HCT116 (cell line): ENCODE measurements around the gene PAXIP1. TPM values are rescaled to one million over a fixed set of nuclear protein-coding genes. Genes with fewer than 3 reads are reported as not detected.

ENCODE experiments used
- ATAC-seq: fragments of 200-7000 bp; cut with Tn5 transposase; 2 replicates; pipeline ENCODE4 v1.9.1; 2020; ENCODE audit warnings: mild to moderate bottlenecking, moderate library complexity
- BruUV-seq: library from RNA; stranded (reverse); fragments of 400-500 nt; replicated peaks from 2 replicates; lab custom pipeline; 2021; lab: Mats Ljungman, UMichigan
- CTCF ChIA-PET: fragments of 300-600 bp; sonication (Branson Sonifier 250); formaldehyde crosslinking; loops from one replicate; lab custom pipeline; 2021; ENCODE audit warnings: antibody characterized with exemption; lab: Charles Lee
- POLR2A ChIA-PET: fragments of 300-600, 350-600 bp; sonication (Branson Sonifier 250); formaldehyde crosslinking; loops from one replicate; lab custom pipeline; 2021; ENCODE audit warnings: antibody characterized with exemption; lab: Charles Lee
- RAD21 ChIA-PET, 2 experiments: fragments of 300-600 bp; sonication (Branson Sonifier 250); formaldehyde crosslinking; loops; one replicate each; lab custom pipeline; 2023; ENCODE audit warnings: low total read pairs in 2 of 2; ENCODE audit not compliant: uncharacterized antibody in 2 of 2, unreplicated experiment in 2 of 2, low non-redundant PET in 1 of 2; lab: Charles Lee
- DNase-seq: peaks from one replicate; pipeline ENCODE4 v3.0.0-alpha.2; 2010; ENCODE audit warnings: low read depth, low spot score
- H2AFZ ChIP-seq: fragments of 200-600 bp; shearing (Covaris generic), sonication (generic); 2 replicates; pipeline ENCODE4 v1.6.1; 2017; ENCODE audit warnings: low read depth, mixed run types, mixed read lengths, antibody characterized with exemption, low read length; ENCODE audit not compliant: poor library complexity, severe bottlenecking
- H3K27ac ChIP-seq: 2 replicates; pipeline ENCODE4 v1.5.1; 2012; ENCODE audit warnings: low read depth, low read length
- H3K27me3 ChIP-seq: fragments of 200-600 bp; sonication (generic); 2 replicates; pipeline ENCODE4 v1.6.1; 2016; ENCODE audit warnings: mixed run types, low read length, mixed read lengths; ENCODE audit not compliant: insufficient read depth
- H3K36me3 ChIP-seq, 2 experiments: fragments of 200-500 bp in 1 of 2; fragments of 200-600 bp in 1 of 2; sonication (Bioruptor generic) in 1 of 2; sonication (generic) in 1 of 2; 2 replicates each; pipeline versions ENCODE4 v1.5.1 to v1.6.1; 2014 to 2016; ENCODE audit warnings: low read length in 2 of 2, inconsistent platforms in 1 of 2, mixed read lengths in 1 of 2, mixed run types in 1 of 2; ENCODE audit not compliant: insufficient read depth in 2 of 2, control insufficient read depth in 1 of 2
- H3K4me1 ChIP-seq, 2 experiments: fragments of 200-600 bp in 1 of 2; sonication (generic) in 1 of 2; 2 replicates each; pipeline versions ENCODE4 v1.5.1 to v1.6.1; 2012 to 2017; ENCODE audit warnings: low read length in 2 of 2, inconsistent platforms in 1 of 2, mild to moderate bottlenecking in 1 of 2, mixed read lengths in 1 of 2, mixed run types in 1 of 2, moderate library complexity in 1 of 2; ENCODE audit not compliant: insufficient read depth in 2 of 2, control insufficient read depth in 1 of 2
- H3K4me2 ChIP-seq: fragments of 200-600 bp; sonication (generic); 2 replicates; pipeline ENCODE4 v1.6.1; 2017; ENCODE audit warnings: mixed run types, low read length, mixed read lengths
- H3K4me3 ChIP-seq, 2 experiments: fragments of 200-600 bp in 1 of 2; sonication (generic) in 1 of 2; replicated peaks in 1 of 2; 2 replicates each; pipeline ENCODE4 v1.5.1; 2011 to 2016; ENCODE audit warnings: low read length in 2 of 2, control low read depth in 1 of 2, low read depth in 1 of 2, mild to moderate bottlenecking in 1 of 2, mixed read lengths in 1 of 2, mixed run types in 1 of 2
- H3K79me2 ChIP-seq: fragments of 200-600 bp; sonication (generic); 2 replicates; pipeline ENCODE4 v1.6.1; 2017; ENCODE audit warnings: mild to moderate bottlenecking, mixed run types, low read length, moderate library complexity, mixed read lengths; ENCODE audit not compliant: insufficient read depth
- H3K9ac ChIP-seq: fragments of 200-600 bp; sonication (generic); 2 replicates; pipeline ENCODE4 v1.6.1; 2016; ENCODE audit warnings: low read length, mixed read lengths
- H3K9me2 ChIP-seq: fragments of 200-600 bp; sonication (generic), shearing (Covaris generic); 2 replicates; pipeline ENCODE4 v1.6.1; 2017; ENCODE audit warnings: mixed run types, mild to moderate bottlenecking, moderate library complexity; ENCODE audit not compliant: insufficient read depth
- H3K9me3 ChIP-seq, 2 experiments: fragments of 200-500 bp in 1 of 2; fragments of 200-600 bp in 1 of 2; sonication (Bioruptor generic) in 1 of 2; sonication (generic) in 1 of 2; 2 replicates each; pipeline ENCODE4 v1.6.1; 2014 to 2017; ENCODE audit warnings: low read length in 2 of 2, mixed read lengths in 2 of 2, inconsistent platforms in 1 of 2, low read depth in 1 of 2, mild to moderate bottlenecking in 1 of 2, mixed run types in 1 of 2, moderate library complexity in 1 of 2; ENCODE audit not compliant: control insufficient read depth in 1 of 2, insufficient read depth in 1 of 2
- H4K20me1 ChIP-seq: fragments of 200-600 bp; sonication (generic), shearing (Covaris generic); 2 replicates; pipeline ENCODE4 v1.6.1; 2017; ENCODE audit warnings: mixed run types, mild to moderate bottlenecking, moderate library complexity; ENCODE audit not compliant: insufficient read depth
- REST ChIP-seq: IDR thresholded peaks from 2 replicates; pipeline ENCODE4 v1.6.1; 2012; ENCODE audit warnings: low read depth
- YY1 ChIP-seq: IDR thresholded peaks from 2 replicates; pipeline ENCODE4 v1.6.1; 2011; ENCODE audit warnings: low read length, low read depth, moderate library complexity, mild to moderate bottlenecking; ENCODE audit not compliant: insufficient replicate concordance; ENCODE audit errors: extremely low read depth
- ZBTB33 ChIP-seq: IDR thresholded peaks from 2 replicates; pipeline ENCODE4 v1.6.1; 2011; ENCODE audit warnings: mild to moderate bottlenecking, low read length, moderate library complexity; ENCODE audit not compliant: insufficient replicate concordance; ENCODE audit errors: extremely low read depth
- intact Hi-C: fragments of 100-400 bp; cut with micrococcal nuclease; formaldehyde crosslinking; loops from 2 replicates; pipeline ENCODE4 v1.10.0; 2022
- total RNA-seq: library from RNA; stranded (reverse); gene quantifications from one replicate; pipeline ENCODE4 v1.2.1, GENCODE V29; 2021; ENCODE audit not compliant: unreplicated experiment

The PAXIP1 gene
- total RNA-seq, 1 experiment from 2014 or later = 20.4 TPM

GRCh38 chr7:154910125-154910524 is 92.8 kb downstream of the PAXIP1 start:
- no peak for ATAC-seq
- Histone ChIP-seq H3K4me2 (no peak overlapping the region), H3K36me3 (no peaks in the 10 kb centered on the region), H4K20me1 (no peaks in the 10 kb centered on the region), H3K9ac (no peak overlapping the region), H3K27ac (no peak overlapping the region), H3K79me2 (no peaks in the 10 kb centered on the region), H2AFZ (no peak overlapping the region), H3K4me3 (no peak overlapping the region), H3K27me3 (no peaks in the 10 kb centered on the region), H3K9me3 (no peaks in the 10 kb centered on the region), H3K4me1 (no peaks in the 10 kb centered on the region), H3K9me2 (no peaks in the 10 kb centered on the region)
- intact Hi-C loops = loop anchor here (5.0 kb wide), 1 partner anchor 857 kb away; no protein-coding TSS in a partner anchor
- ChIA-PET POLR2A (no interaction called here), RAD21 (no interaction called here), CTCF (no interaction called here)
- no TSS peak for BruUV-seq
- TF ChIP-seq REST = no peak
- DNase-seq = no peak

DNA sequence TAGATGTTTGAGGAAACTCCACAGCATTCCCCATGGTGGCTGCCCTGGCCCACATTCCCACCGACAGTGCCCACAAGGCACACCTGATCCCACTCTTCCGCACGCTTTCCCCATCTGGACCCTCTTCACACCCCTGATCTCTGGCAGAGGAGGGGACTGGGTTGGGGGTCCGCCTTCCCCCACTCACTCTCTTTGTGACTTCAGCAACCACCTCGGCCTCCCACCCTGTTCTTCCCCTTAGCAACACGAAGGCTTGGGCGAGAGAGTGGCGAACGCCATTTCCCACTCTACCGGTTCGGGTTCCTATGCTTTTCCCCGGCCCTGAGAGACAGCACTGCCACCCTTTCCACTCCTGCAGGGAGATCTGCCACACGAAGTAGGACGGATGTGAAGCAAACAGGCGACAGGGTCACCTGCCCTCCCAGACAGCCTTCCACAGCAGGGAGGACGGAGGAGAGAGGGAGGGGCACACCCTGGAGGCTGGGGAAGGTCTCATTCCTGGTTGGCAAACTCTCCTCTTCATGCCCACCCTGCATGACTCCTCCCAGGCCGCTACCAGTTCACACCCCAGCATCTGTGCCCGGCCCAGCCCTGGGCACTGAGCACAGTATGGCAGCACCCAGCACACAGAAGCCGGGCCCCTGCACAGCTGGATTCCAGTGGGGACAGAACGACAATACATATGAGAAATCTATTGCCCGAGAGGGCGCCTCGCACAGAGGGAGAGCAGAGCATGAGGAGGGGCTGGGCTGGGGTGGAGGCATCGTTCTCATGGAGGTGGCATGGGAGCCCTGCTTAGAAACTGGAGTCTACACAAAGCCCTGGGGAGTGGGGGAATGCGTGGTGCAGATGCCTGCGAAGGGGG is 93.5 kb downstream of the PAXIP1 start:
- CTCF ChIA-PET = no interaction called here
- no peak overlapping the region for H3K4me3 ChIP-seq
- H3K4me2 ChIP-seq = no peak overlapping the region
- POLR2A ChIA-PET = no interaction called here
- no peaks in the 10 kb centered on the region for H3K9me2 ChIP-seq
- TF ChIP-seq ZBTB33 (no peak), YY1 (no peak)
- ATAC-seq (no peak), DNase-seq (no peak)
- no peaks in the 10 kb centered on the region for H3K9me3 ChIP-seq
- H3K9ac ChIP-seq = no peak overlapping the region
- H3K4me1 ChIP-seq = no peaks in the 10 kb centered on the region
- H2AFZ ChIP-seq = no peak overlapping the region
- RAD21 ChIA-PET = no interaction called here
- no peaks in the 10 kb centered on the region for H3K36me3 ChIP-seq
- no TSS peak for BruUV-seq
- no peaks in the 10 kb centered on the region for H3K27me3 ChIP-seq
- intact Hi-C loops = loop anchor here (5.0 kb wide), 1 partner anchor 858 kb away; no protein-coding TSS in a partner anchor
- no peaks in the 10 kb centered on the region for H3K79me2 ChIP-seq
- H3K27ac ChIP-seq = no peak overlapping the region
- H4K20me1 ChIP-seq = no peaks in the 10 kb centered on the region
